ENCODE measurements around the gene TAF1C.
"Not testable (repeated sequence)": the region's sequence is repeated elsewhere in the genome, so short reads cannot be mapped to it uniquely, and the experiment has no call there.

Gene TAF1C

DNA sequence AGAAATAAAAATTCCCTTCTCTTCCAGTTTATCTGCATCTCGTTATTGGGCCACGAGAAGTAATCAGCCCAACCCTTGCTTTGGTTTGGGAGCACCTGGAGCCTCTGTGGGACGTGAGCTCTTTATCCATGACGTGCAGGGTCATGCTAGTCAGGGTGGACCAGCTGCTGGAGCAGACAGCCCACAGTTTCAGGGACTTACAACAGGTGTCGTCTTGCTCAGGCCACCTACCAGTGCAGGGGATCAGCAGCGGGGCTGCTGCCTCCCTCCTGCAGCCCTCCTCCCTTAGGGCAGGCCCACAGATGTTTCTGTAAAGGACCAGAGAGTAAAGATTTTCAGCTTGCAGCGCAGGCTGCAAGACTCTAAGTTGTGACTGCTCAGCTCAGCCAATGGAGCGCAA, 21.0 kb upstream of the TAF1C start:
- no peak for DNase-seq (ENCODE audit: low spot score)

DNA sequence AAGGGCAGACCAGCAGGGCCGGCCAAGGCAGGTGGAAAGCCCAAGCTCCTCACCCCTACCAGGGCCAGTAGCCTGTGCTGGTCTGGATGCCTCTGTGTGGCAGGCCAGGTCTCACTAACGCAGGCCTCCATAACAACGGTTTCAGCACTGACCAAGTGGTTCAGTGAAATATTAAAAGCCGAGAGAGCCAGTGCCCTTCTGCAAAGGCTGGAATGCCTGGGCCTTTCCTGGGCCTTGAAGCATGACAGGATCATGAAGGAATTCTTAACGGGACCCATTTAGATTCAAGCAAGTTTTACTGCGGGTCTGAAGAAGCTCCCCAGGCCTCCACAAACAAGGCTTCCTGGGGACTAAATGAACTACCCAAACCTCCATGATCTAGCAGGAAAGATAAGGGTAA, 20.4 kb upstream of the TAF1C start:
- no peak for DNase-seq (ENCODE audit: low spot score)

DNA sequence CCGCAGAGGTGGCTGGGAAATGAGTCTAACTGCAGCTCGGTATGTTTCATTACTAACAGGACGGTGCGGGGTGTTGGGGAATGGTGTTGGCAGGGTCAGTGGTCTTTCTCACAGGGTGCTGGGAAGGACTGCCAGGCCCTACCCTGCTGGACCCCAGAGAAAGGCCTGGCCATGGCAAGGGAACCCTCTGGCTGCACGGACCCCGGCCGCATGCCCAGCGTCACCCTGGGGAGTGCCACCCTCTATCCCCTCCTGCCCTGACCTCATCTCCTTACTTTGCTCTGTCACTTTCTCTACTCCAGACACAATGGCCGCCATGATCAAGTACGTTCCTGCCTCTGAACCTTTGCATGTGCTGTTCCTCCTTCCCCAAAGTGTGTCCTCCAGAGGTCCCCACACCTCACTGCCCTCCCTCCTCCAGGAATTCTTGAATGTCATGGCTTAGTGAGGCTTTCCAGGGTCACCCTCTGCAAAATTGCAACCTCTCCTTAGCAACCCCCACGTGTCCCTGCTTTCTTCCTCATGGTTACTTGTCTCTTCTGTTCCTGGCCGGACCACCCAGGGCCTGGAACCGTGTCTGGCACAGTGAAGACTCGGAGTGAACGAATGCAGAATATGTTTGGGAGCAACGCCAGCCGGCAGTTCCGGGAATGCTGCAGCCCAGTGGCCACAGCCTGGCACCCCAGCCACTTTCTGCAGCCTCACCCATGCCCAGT, 19.3 kb upstream of the TAF1C start:
- DNase-seq (ENCODE audit: low spot score) = no peak

DNA sequence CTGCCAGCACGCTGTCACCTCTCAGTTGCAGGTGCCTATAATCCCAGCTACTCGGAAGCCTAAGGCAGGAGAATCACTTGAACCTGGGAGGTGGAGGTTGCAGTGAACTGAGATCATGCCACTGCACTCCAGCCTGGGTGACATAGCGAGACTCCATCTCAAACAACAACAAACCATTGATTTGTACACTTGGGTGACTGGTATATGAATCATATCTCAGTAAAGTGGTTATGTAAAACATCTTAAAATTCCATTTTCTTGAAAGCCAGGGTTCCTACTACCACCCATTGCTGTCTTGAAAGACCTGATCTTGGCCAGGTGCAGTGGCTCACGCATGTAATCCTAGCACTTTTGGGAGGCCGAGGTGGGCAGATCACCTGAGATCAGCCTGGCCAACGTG, 18.3 kb upstream of the TAF1C start:
- DNase-seq (ENCODE audit: low spot score) = not testable (repeated sequence)

DNA sequence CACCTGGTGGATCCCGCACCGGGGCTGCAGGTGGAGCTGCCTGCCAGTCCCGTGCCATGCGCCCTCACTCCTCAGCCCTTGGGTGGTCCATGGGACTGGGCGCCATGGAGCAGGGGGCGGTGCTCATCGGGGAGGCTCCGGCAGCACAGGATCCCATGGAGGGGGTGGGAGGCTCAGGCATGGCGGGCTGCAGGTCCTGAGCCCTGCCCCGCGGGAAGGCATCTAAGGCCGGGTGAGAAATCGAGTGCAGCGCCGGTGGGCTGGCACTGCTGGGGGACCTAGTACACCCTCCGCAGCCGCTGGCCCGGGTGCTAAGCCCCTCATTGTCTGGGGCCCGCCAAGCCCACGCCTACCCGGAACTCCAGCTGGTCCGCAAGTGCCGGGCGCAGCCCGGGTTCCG, 17.7 kb upstream of the TAF1C start:
- not testable (repeated sequence) for DNase-seq (ENCODE audit: low spot score)

DNA sequence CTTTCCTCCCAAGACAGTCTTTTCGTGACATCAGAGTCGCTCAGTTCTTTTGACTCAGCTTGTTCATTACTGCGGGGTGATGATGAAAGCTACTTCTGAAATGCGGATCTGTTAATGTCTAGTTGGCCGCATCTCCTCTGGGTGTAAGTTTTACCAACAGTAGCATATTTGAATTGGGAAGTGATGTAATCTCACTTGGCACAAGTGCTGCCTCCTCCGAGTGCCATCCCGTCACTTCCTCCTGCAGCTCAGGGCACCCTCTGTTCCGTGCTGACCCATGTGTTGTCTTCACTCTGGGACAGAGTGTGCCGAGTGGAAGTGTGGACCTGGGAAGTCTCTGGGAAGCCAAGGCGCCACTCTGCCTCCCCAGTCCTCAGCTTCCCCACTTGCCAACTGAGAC, 13.0 kb upstream of the TAF1C start:
- DNase-seq (ENCODE audit: low spot score) = no peak

DNA sequence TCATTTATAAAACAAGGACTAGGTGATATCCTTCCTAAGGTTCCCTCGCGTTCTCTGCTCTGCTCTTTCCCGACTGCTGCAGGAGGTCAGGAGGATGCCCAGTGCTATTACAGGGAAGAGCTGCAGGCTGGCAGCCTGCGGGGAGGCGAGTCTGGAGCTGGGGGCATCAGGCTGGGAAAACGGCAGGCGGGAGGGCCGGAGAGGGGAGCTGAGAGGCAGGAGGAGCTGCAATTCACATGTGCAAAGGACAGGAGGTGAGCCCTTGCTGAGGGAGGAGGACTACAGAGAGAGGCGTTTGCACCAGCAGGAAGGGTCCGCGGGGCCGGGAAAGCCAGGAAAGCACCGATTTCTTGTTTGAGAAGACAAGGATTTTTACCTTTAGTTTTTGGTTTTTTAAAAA, 12.2 kb upstream of the TAF1C start:
- DNase-seq (ENCODE audit: low spot score) = no peak

DNA sequence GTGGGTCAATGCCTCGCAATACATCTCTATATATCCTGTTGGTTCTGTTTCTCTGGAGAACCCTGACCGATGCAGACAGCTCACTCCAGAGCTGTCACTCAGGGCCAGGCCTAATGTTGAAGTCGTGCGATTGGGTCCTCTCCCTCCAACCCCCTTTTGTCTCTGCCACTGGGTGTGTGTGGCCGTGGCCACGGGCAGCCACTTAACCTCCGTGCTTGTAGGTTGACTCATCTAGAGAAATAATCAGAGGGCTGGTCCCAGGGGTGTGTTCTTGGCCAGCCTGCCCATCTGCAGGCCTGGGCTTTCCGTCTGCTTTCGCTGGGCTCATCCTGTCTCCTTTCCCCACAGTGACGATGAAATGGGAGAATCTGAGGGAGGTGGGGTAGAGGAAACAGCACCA, 11.5 kb upstream of the TAF1C start:
- DNase-seq (ENCODE audit: low spot score) = no peak

DNA sequence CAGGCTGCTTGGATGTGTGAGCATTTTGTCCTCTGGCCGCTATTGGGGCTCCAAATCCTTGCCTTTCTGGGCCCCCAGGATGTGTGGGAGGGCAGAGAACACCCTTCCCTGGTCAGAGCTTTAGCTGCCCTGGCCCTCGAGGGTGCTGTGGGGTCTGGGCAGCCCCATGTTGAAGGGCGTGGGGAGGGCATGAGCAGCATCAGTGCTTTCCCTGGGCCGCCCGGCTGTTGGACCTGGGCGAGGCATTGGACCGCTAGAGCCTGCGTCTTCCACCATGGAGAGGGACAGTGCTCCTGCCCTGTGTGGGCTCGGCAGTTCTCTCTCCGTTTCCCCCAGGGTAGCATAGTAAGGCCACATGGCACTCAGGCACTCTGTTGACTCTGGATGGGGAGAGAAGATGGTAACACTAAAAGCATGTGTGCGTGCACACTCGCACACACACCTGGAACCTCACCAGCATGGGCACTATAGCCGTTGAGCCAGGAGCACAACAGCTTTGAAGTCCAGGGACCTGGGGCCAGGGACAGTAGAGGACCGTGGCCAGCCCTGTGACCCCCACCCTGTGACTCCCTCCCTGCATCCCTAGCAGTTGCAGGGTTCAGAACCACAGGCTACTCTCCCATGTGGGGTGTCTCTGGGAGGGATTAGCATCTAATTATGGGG, 10.7 kb upstream of the TAF1C start:
- no peak for DNase-seq (ENCODE audit: low spot score)

DNA sequence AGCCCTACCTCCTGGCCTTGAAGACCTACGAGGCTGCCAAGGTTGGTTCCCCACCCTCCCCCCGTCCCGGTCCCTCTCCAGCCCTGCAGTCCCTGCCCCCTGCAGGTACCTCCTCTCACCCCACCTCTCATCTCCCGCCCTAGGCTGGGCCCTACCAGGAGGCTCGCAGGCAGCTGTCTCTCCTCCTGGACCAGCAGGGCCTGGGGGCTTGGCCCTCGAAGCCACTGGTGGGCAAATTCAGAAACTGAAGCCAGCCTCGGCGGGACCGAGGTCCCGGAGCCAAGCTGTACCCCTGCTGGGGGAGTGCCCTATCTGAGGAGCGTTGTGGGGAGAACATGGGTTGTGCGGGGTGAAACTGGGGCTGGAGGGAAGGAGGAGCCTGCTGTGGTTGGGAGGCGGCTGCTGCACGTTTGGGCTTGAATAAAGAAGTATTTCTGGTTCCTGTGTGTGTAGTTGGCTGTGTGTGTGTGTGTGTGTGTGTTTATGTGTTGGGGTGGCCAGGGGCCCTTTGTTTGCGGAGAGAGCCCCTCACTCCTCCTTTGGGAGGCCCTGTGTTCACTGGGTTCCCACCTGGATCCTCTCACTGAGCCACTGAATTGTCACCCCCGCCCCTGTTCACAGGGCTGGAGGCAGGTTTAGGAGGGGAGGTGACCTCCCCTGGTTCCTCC, 10.0 kb upstream of the TAF1C start:
- no peak for DNase-seq (ENCODE audit: low spot score)

DNA sequence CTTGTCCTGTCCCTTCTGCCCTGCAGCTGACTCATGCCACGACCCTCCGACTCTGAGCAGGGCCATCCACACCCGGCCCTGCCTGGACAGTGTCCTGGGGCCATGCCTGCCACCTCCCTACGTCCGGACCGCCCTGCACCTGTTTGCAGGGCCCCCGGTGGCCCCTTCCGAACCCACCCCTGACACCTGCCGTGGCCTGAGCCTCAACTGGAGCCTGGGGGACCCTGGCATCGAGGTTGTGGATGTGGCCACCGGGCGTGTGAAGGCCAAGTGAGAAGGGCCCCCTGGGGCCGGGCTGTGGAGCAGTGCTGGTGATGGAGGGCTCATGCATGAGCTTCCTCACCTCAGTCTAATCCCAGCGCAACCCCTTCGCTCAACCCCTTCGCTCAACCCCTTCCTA, 9.2 kb upstream of the TAF1C start:
- no peak for DNase-seq (ENCODE audit: low spot score)

DNA sequence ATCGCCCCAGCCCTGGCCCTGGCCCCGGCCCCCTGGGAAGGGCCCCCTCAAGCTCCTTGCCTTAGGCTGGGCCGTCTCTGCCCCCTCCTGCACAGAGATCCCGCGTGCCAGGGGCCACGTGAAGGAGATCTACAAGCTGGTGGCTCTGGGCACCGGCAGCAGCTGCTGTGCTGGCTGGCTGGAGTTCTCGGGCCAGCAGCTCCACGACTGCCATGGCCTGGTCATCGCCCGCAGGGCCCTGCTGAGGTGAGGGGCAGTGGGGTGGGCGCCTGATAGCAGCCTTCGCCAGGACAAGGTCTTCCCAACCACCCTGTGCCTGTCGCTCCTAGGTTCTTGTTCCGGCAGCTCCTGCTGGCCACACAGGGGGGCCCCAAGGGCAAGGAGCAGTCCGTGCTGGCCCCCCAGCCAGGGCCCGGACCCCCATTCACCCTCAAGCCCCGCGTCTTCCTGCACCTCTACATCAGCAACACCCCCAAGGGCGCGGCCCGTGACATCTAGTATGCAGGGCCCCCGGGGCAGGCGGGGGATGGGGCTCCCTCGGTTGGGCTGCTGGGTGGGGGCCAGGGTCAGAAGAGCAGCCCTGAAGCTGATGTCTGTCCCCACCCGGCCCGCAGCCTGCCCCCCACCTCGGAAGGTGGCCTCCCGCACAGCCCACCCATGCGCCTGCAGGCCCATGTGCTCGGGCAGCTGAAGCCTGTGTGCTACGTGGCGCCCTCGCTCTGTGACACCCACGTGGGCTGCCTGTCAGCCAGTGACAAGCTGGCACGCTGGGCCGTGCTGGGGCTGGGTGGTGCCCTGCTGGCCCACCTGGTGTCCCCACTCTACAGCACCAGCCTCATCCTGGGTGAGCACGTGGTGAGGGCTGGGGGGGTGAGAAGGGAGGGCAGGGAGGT, 8.6 kb upstream of the TAF1C start:
- no peak for DNase-seq (ENCODE audit: low spot score)

DNA sequence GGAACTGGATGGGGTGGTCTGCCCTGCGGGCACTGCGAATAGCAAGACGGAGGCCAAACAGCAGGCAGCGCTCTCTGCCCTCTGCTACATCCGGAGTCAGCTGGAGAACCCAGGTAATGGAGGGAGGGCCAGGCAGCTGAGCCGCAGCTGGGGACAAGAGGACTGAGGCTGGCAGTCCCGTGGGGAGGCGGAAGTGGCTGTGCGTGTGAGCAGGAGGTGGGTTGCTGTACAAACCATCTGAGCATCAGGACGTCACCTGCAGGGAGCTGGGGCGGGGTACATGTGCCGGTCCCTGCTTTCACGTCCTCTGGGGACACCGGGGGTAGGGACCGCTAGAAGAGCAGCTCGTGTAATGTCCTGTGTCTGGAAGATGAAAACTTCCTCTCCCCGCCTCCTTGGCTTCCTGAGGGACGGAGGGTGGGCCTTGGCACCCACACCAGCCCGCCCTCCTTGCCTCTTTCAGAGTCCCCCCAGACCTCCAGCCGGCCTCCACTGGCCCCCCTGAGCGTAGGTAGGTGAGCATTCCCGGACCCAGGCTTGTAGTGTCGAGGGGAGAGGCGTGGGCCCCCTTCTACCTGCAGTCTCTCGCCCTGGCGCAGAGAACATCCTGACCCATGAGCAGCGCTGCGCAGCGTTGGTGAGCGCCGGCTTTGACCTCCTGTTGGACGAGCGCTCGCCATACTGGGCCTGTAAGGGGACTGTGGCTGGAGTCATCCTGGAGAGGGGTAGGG, 7.8 kb upstream of the TAF1C start:
- DNase-seq (ENCODE audit: low spot score) = no peak

DNA sequence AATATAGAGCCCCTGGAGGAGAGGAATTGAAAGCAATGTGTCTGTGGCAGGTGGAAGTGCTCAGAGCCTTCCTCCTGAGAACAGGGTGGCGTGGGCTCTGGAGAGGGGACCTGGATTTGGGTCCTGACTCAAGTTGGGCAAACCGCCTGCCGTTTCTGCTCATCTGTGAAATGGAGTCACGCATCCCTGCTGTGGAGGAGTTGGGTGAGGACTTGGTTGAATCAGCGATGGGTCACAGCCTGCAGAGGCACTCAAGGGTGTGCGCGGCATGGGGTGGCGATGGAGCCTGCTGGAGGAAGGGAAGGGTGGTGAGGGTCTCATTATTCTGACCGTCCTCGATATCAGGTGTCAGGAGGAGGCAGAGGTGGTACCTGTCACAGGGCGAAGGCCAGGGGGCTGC, 7.2 kb upstream of the TAF1C start:
- DNase-seq (ENCODE audit: low spot score) = no peak

DNA sequence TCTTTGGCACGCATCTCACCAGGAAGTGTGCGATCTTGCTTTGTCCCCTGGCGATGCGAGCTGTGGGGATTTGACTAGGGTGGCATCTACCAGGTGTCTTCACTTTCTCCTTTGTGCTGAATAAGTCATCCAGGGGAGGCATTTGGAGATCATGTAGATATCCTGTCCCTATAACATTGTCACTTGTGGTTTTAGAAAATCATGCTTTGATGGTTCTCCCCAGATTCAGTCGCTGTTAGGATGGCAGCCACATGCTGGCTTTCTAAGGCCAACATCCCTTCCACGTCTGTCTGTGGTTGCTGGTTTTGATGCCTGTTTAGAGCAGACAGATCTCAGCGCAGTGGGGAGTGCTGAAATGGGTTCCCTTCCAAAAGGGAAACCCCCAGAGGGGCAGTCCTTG, 6.6 kb upstream of the TAF1C start:
- DNase-seq (ENCODE audit: low spot score) = no peak

DNA sequence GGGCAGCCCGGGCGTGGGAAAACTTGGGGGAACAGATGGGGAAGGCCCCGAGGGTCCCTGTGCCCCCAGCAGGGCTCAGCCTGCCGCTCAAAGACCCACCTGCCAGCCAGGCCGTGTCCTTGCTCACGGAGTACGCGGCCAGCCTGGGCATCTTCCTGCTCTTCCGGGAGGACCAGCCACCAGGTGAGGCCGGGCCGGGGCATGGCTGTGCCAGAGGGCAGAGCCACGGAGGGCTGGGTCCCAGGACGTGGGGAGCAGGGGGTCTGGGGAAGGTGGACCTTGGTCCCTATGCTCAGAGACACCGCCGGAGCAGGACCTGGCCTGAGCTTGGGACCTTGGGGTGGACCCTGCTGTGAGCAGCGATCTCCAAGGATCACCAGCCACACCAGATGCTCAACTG, 4.6 kb upstream of the TAF1C start:
- no peak for DNase-seq (ENCODE audit: low spot score)

DNA sequence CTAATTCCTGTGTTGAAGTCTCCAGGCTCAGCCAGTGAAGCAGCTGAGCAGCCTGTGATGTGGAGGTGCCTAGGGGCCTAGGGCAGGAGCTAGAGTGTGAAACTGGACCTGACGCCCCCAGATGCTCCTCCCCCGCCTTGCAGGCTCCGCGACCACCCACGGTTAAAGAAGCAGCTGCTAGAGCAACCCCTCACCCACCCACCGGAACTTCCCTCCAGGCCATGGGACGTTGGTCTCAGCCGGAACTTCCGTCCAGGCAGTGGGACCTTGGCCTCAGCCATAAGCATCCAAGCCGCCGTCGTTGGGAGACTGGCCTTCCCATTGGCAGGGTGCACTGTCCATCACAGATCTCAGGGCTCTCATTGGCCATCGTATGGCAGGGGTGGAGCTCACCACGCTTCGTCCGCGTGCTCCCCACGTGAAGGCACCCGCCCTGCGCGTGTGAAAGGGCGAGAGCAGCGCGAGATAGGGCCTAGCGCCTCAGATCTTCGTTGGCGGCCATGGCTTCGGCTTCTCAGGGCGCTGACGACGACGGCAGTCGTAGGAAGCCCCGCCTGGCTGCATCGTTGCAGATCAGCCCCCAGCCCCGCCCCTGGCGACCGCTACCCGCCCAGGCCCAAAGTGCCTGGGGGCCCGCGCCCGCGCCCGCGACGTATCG, 4.0 kb upstream of the TAF1C start, which contains the start of gene ADAD2:
TSS of gene ADAD2 (plus strand) at position 427 of the 658 bp plus-strand sequence. CDS start at position 501, 74 bp downstream.
- no peak for DNase-seq (ENCODE audit: low spot score)

DNA sequence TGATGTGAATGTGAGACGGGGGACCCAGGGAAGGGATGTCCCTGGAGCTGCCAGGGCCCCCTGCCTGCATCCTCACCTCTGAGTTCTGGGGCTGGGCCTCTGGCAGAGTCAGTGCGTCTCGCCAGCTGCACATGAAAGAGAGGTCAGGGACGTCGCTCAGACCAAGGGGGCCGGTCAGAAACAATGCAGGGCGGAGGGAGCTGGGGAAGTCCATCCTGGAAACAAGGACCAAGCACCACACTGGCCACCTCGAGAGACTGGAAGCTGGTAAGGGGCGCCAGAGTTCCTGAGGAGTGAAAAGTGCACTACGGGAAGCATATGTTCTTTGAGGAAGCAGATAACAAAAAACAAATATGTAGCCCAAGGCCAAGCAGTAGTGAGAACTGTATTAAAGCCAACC, 2.1 kb downstream of the TAF1C start:
- no peak for DNase-seq (ENCODE audit: low spot score)

DNA sequence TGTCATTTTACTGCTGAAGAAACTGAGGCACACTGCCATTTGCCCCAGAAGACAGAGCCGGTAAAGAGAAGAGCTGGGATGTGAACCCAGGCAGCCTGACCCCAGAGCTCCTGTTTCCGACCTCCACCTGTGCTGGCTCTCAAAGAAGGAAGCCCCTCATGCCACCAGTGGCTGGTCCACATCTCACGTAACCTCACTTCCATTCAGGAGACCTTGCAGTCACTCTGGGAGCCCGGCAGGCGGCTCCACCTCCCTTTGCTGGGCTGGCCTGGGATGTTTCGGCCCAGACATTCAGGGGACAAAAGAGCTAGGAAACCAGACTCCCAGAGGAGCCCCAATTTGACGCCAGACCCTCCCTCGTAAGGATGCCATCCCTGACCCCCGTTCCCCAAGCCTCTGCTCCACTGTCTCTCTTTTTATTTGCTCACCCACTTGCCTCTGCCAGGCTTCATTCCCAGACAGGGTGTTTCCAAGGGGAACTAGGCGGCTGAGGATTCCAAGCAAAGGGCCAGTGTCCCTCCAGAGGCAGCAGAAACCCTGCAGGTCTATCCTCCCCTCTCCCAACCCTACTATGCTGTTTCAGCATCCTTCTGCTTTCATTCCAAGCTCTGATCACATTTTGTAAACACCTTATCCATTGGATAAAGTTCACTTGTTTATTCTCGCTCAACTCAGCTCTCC, 2.8 kb downstream of the TAF1C start:
- no peak for DNase-seq (ENCODE audit: low spot score)

DNA sequence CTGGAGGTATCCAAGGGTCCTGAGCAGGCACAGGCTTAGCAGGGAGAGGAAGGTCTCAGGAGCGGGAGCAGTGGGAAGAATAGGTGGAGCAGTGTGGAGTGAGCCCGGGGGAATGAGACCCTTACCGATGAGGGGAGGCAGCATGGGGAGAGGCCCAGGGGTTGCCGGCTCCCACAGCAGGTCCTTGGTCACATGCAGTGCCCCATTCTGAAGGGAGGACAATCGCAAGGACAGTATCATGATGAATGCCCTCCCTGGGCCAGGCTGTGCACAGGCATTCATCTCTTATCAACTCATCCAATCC, 3.3 kb downstream of the TAF1C start:
- DNase-seq (ENCODE audit: low spot score) = no peak

All from cerebellar cortex (tissue), 1 donor.